K562 (cell line): ENCODE results near the gene ALPK1. TPM values are rescaled to one million over a fixed set of nuclear protein-coding genes. Genes with fewer than 3 reads are reported as not detected.

Experiments used
- ATAC-seq: fragments of 200-7000 bp; cut with Tn5 transposase; 3 replicates; pipeline ENCODE4 v1.9.1; 2020; ENCODE audit warnings: moderate library complexity
- BruUV-seq: library from RNA; stranded (reverse); fragments of 400-500 nt; replicated peaks from 2 replicates; lab custom pipeline; 2021; lab: Mats Ljungman, UMichigan
- CTCF ChIA-PET: fragments of 300-600 bp; formaldehyde crosslinking; extraction: SDS; loops from one replicate; lab custom pipeline; 2021; ENCODE audit warnings: low intra/inter-chr PET ratio; lab: Yijun Ruan, JAX
- POLR2A ChIA-PET: fragments of 300-600, 350-650 bp; sonication (Branson Sonifier 250); formaldehyde crosslinking; extraction: SDS; loops from one replicate; lab custom pipeline; 2021; ENCODE audit warnings: antibody characterized with exemption, inconsistent platforms; lab: Yijun Ruan, JAX
- DNase-seq, 4 experiments: peaks; one replicate each; pipeline versions ENCODE4 v3.0.0 to v3.0.0-alpha.2; 2011 to 2018; ENCODE audit warnings: low spot score in 3 of 4, mixed read lengths in 3 of 4; ENCODE audit errors: extremely low read depth in 1 of 4
- FAIRE-seq: peaks from 2 replicates; lab custom pipeline; 2011; peaks lifted over from hg19 to GRCh38; lab: Jason Lieb, UNC
- H2AFZ ChIP-seq: 2 replicates; pipeline ENCODE4 v1.6.0; 2011; ENCODE audit warnings: low read depth, low read length, control low read depth, inconsistent platforms
- H3K27ac ChIP-seq: fragments of 200-600 bp; 3 replicates; pipeline ENCODE4 v1.8.0; 2011; ENCODE audit warnings: low read depth, mild to moderate bottlenecking, control low read depth, inconsistent platforms, low read length, moderate library complexity, mixed read lengths; ENCODE audit errors: extremely low read depth
- H3K27me3 ChIP-seq, 2 experiments: fragments of 300-600 bp in 1 of 2; 2 replicates in 1 of 2; 3 replicates in 1 of 2; pipeline versions ENCODE4 v1.6.0 to v1.8.0; 2011; ENCODE audit warnings: inconsistent platforms in 2 of 2, low read length in 2 of 2, mild to moderate bottlenecking in 1 of 2, mixed read lengths in 1 of 2, moderate library complexity in 1 of 2; ENCODE audit not compliant: control insufficient read depth in 2 of 2, insufficient read depth in 2 of 2
- H3K36me3 ChIP-seq: fragments of 300-600 bp; 3 replicates; pipeline ENCODE4 v1.8.0; 2011; ENCODE audit warnings: mild to moderate bottlenecking, low read length, inconsistent platforms; ENCODE audit not compliant: control insufficient read depth, insufficient read depth
- H3K4me1 ChIP-seq, 2 experiments: fragments of 200-600 bp in 1 of 2; replicated peaks in 1 of 2; 2 replicates in 1 of 2; 3 replicates in 1 of 2; pipeline versions ENCODE4 v1.5.1 to v1.8.0; 2011; ENCODE audit warnings: inconsistent platforms in 2 of 2, low read length in 2 of 2, mild to moderate bottlenecking in 1 of 2, mixed read lengths in 1 of 2, moderate library complexity in 1 of 2; ENCODE audit not compliant: control insufficient read depth in 2 of 2, insufficient read depth in 2 of 2
- H3K4me2 ChIP-seq: 2 replicates; pipeline ENCODE4 v1.6.1; 2011; ENCODE audit warnings: low read length, control low read depth, inconsistent platforms, mixed read lengths; ENCODE audit not compliant: insufficient read depth
- H3K4me3 ChIP-seq: fragments of 200-600 bp; sonication (generic), shearing (Covaris generic); 2 replicates; pipeline ENCODE4 v1.5.1; 2016; ENCODE audit warnings: control low read depth, inconsistent platforms
- H3K79me2 ChIP-seq: fragments of 200-600 bp; 3 replicates; pipeline ENCODE4 v1.8.0; 2011; ENCODE audit warnings: low read length, inconsistent platforms; ENCODE audit not compliant: control insufficient read depth, insufficient read depth
- H3K9ac ChIP-seq, 2 experiments: 2 replicates each; pipeline versions ENCODE4 v1.6.0 to v1.6.1; 2011; ENCODE audit warnings: low read depth in 2 of 2, low read length in 2 of 2, control low read depth in 1 of 2, inconsistent platforms in 1 of 2, mild to moderate bottlenecking in 1 of 2, mixed read lengths in 1 of 2; ENCODE audit not compliant: insufficient read depth in 1 of 2
- H3K9me1 ChIP-seq: one replicate; pipeline ENCODE4 v1.6.0; 2011; ENCODE audit warnings: inconsistent platforms, mild to moderate bottlenecking, low read length, moderate library complexity; ENCODE audit not compliant: control insufficient read depth, insufficient read depth
- H3K9me3 ChIP-seq: replicated peaks from 2 replicates; pipeline ENCODE4 v1.5.1; 2011; ENCODE audit warnings: low read depth, low read length, inconsistent platforms; ENCODE audit not compliant: control insufficient read depth, insufficient read depth
- H4K20me1 ChIP-seq: replicated peaks from 2 replicates; pipeline ENCODE4 v1.6.1; 2011; ENCODE audit warnings: low read length, inconsistent platforms, mixed read lengths; ENCODE audit not compliant: control insufficient read depth, insufficient read depth
- CLOCK ChIP-seq: fragments of 250-450 bp; sonication (Bioruptor Pico); IDR thresholded peaks from 2 replicates; pipeline ENCODE4 v1.4.0; 2020; ENCODE audit warnings: mild to moderate bottlenecking, moderate library complexity, borderline replicate concordance
- IFI16 ChIP-seq: fragments of 250-450 bp; sonication (Bioruptor Pico); IDR thresholded peaks from 2 replicates; pipeline ENCODE4 v2.1.2; 2022; ENCODE audit warnings: mild to moderate bottlenecking, inconsistent platforms
- MBD2 ChIP-seq: sonication (generic); IDR thresholded peaks from 2 replicates; pipeline ENCODE4 v1.6.1; 2016; ENCODE audit warnings: low read depth, borderline replicate concordance
- MIER1 ChIP-seq: fragments of 450-650 bp; IDR thresholded peaks from 2 replicates; pipeline ENCODE4 v1.6.1; 2016; ENCODE audit warnings: antibody characterized with exemption, mild to moderate bottlenecking, low read depth
- POLR2A ChIP-seq: fragments of 450-650 bp; conservative IDR thresholded peaks from 2 replicates; pipeline ENCODE4 v1.6.1; 2016
- POLR2G ChIP-seq: fragments of 200-400 bp; formaldehyde crosslinking; IDR thresholded peaks from 2 replicates; pipeline ENCODE4 v1.6.1; 2017; ENCODE audit warnings: low read depth, mild to moderate bottlenecking, antibody characterized with exemption, low read length, moderate library complexity
- SMARCC2 ChIP-seq: fragments of 450-650 bp; IDR thresholded peaks from 2 replicates; pipeline ENCODE4 v1.6.1; 2017; ENCODE audit warnings: antibody characterized with exemption, moderate library complexity, mild to moderate bottlenecking, low read depth
- THAP7 ChIP-seq: fragments of 250-450 bp; sonication (Bioruptor Pico); IDR thresholded peaks from 2 replicates; pipeline ENCODE4 v1.5.0; 2021
- ZNF140 ChIP-seq: fragments of 250-450 bp; sonication (Bioruptor Pico); IDR thresholded peaks from 2 replicates; pipeline ENCODE4 v1.8.0; 2021; ENCODE audit warnings: moderate library complexity, mild to moderate bottlenecking, inconsistent platforms
- ZNF280B ChIP-seq: fragments of 250-450 bp; sonication (Bioruptor Pico); IDR thresholded peaks from 2 replicates; pipeline ENCODE4 v1.5.1; 2021; ENCODE audit warnings: mild to moderate bottlenecking
- ZNF311 ChIP-seq: fragments of 250-450 bp; sonication (Bioruptor Pico); IDR thresholded peaks from 2 replicates; pipeline ENCODE4 v1.4.0; 2020; ENCODE audit warnings: mild to moderate bottlenecking, moderate library complexity
- ZNF41 ChIP-seq: fragments of 250-450 bp; sonication (Bioruptor Pico); conservative IDR thresholded peaks from 2 replicates; pipeline ENCODE4 v1.4.0; 2020; ENCODE audit warnings: mild to moderate bottlenecking
- ZNF592 ChIP-seq: fragments of 450-650 bp; IDR thresholded peaks from 2 replicates; pipeline ENCODE4 v1.6.1; 2017; ENCODE audit warnings: antibody characterized with exemption, mild to moderate bottlenecking
- ZNF668 ChIP-seq: fragments of 250-450 bp; sonication (Bioruptor Pico); IDR thresholded peaks from 2 replicates; pipeline ENCODE4 v1.8.0; 2022; ENCODE audit warnings: mild to moderate bottlenecking, inconsistent platforms
- WGBS: fragments of 100-300 bp; shearing (Covaris generic); methylation state at CpG from one replicate; pipeline ENCODE4 v1.1.6; 2016; ENCODE audit warnings: low coverage, mixed read lengths; ENCODE audit not compliant: insufficient coverage; ENCODE audit errors: missing lambda C conversion rate; 5-methylcytosine and 5-hydroxymethylcytosine counted together
- in situ Hi-C: fragments of 300-500 bp; cut with MboI; formaldehyde crosslinking; loops from 4 replicates; pipeline ENCODE4 v1.15.0; 2018; ENCODE audit warnings: inconsistent platforms, mixed read lengths
- intact Hi-C: fragments of 100-400 bp; cut with micrococcal nuclease; formaldehyde crosslinking; loops from 2 replicates; pipeline ENCODE4 v1.14.2; 2022
- polyA plus RNA-seq, 8 experiments: library from polyadenylated mRNA; depleted of rRNA in 4 of 8; stranded (reverse) in 5 of 8; unstranded in 3 of 8; fragments of >200 nt; fragmentation: Nextera tagmentation in 2 of 8; fragmentation: Illumina TruSeq in 1 of 8; extraction: Ambion mirVana in 2 of 8; extraction: Trizol in 1 of 8; gene quantifications; 2 replicates each; pipeline versions ENCODE4 v1.2.1 to v1.2.3, GENCODE V29; 2011 to 2014; ENCODE audit warnings: inconsistent platforms in 1 of 8, missing spikeins in 1 of 8
- total RNA-seq, 7 experiments: library from RNA; depleted of rRNA in 6 of 7; stranded (reverse); fragments of >200 nt in 6 of 7; fragmentation: Illumina TruSeq in 2 of 7; extraction: Trizol in 2 of 7; gene quantifications; 2 replicates each; pipeline versions ENCODE4 v1.2.1 to v1.2.3, GENCODE V29; 2011 to 2021; ENCODE audit warnings: low replicate concordance in 1 of 7

The ALPK1 gene
- total and polyA plus RNA-seq, 9 of the 15 experiments (the other 6 are each of a cell fraction or from before 2014, with no cell fraction given): 2.3 to 6.9 (median 4.6) TPM

- TF ChIP-seq CLOCK (no peak), ZNF592 (no peak), MBD2 (no peak)
Observed at GRCh38 chr4:112451104-112451503, 153.9 kb downstream of the ALPK1 start (continued).

- ChIA-PET CTCF (no interaction called here), POLR2A (no interaction called here)
- intact Hi-C loops (no loop called here), in situ Hi-C loops (no loop called here)
- WGBS: 0% methylated on average over 4 of the region's 4 CpGs
- no peaks in the 10 kb centered on the region for H3K9me3 ChIP-seq
- no peaks in the 10 kb centered on the region for H4K20me1 ChIP-seq
- no peak overlapping the region for H3K4me2 ChIP-seq
- no peaks in the 10 kb centered on the region for H3K36me3 ChIP-seq
- H3K9ac ChIP-seq: no peak overlapping the region
- BruUV-seq: no TSS peak
- H3K4me1 ChIP-seq: no peaks in the 10 kb centered on the region
- ATAC-seq (no peak), FAIRE-seq (no peak), DNase-seq (no peak)
- no peak overlapping the region for H2AFZ ChIP-seq
- H3K9me1 ChIP-seq: no peaks in the 10 kb centered on the region
- no peak overlapping the region for H3K27ac ChIP-seq
- no peaks in the 10 kb centered on the region for H3K79me2 ChIP-seq
- no peaks in the 10 kb centered on the region; a peak in 1 of 5 replicates for H3K27me3 ChIP-seq
- H3K4me3 ChIP-seq: no peak overlapping the region
- TF ChIP-seq POLR2A (no peak), POLR2G (no peak), ZNF280B (CRISPR knock-in tag) (no peak), MIER1 (no peak), IFI16 (CRISPR knock-in tag) (no peak), ZNF140 (CRISPR knock-in tag) (no peak), ZNF311 (no peak), ZNF668 (no peak), ZNF41 (CRISPR knock-in tag) (no peak), SMARCC2 (no peak), THAP7 (CRISPR knock-in tag) (no peak)
Observed at GRCh38 chr4:112451831-112452230, 154.7 kb downstream of the ALPK1 start.
